GM21526 (cell line): ENCODE measurements around the gene LRRTM4.

ENCODE experiments used
- ATAC-seq: cut with Tn5 transposase; IDR thresholded peaks from one replicate; pipeline ENCODE4 v1.9.1; 2021; ENCODE audit warnings: moderate library complexity; ENCODE audit not compliant: unreplicated experiment, low FRiP score

LRRTM4 gene

GRCh38 chr2:77013457-77013856, 508.7 kb downstream of the LRRTM4 start:
- no peak for ATAC-seq

- no peak for ATAC-seq
Measured at GRCh38 chr2:77009307-77009706, 512.9 kb downstream of the LRRTM4 start.

- no peak for ATAC-seq
Measured at GRCh38 chr2:77008853-77009252, 513.3 kb downstream of the LRRTM4 start.

GRCh38 chr2:77007686-77008085, 514.5 kb downstream of the LRRTM4 start:
- no peak for ATAC-seq

- no peak for ATAC-seq
Measured at GRCh38 chr2:77005522-77005921, 516.7 kb downstream of the LRRTM4 start.

- ATAC-seq, result no peak
Measured at GRCh38 chr2:77001895-77002294, 520.3 kb downstream of the LRRTM4 start.

- ATAC-seq, result no peak
Measured at GRCh38 chr2:76998704-76999103, 523.5 kb downstream of the LRRTM4 start.

GRCh38 chr2:76998152-76998551, 524.0 kb downstream of the LRRTM4 start:
- no peak for ATAC-seq

GRCh38 chr2:76997296-76997695, 524.9 kb downstream of the LRRTM4 start:
- ATAC-seq, result no peak

- ATAC-seq, result no peak
Measured at GRCh38 chr2:76985387-76986136, 536.6 kb downstream of the LRRTM4 start.

GRCh38 chr2:76984359-76984758, 537.8 kb downstream of the LRRTM4 start:
- ATAC-seq, result no peak

- no peak for ATAC-seq
Measured at GRCh38 chr2:76980067-76980787, 541.9 kb downstream of the LRRTM4 start.

- ATAC-seq, result no peak
Measured at GRCh38 chr2:76977846-76978727, 544.1 kb downstream of the LRRTM4 start.

GRCh38 chr2:76975752-76976151, 546.4 kb downstream of the LRRTM4 start:
- no peak for ATAC-seq

GRCh38 chr2:76973610-76974009, 548.6 kb downstream of the LRRTM4 start:
- ATAC-seq, result no peak

- no peak for ATAC-seq
Measured at GRCh38 chr2:76965772-76966171, 556.4 kb downstream of the LRRTM4 start.

- no peak for ATAC-seq
Measured at GRCh38 chr2:76958749-76959148, 563.4 kb downstream of the LRRTM4 start.

- no peak for ATAC-seq
Measured at GRCh38 chr2:76953733-76954347, 568.3 kb downstream of the LRRTM4 start.

GRCh38 chr2:76946631-76947145, 575.5 kb downstream of the LRRTM4 start:
- no peak for ATAC-seq

GRCh38 chr2:76940559-76940958, 581.6 kb downstream of the LRRTM4 start:
- ATAC-seq, result no peak
